GM19455 (cell line): ENCODE measurements around the gene RDH14.

Experiments
- ATAC-seq: cut with Tn5 transposase; IDR thresholded peaks from one replicate; pipeline ENCODE4 v1.9.1; 2021; ENCODE audit not compliant: unreplicated experiment

The RDH14 gene

GRCh38 chr2:18560031-18560796 lies at the start of gene RDH14:
Gene RDH14 (minus strand): TSS chr2:18560653. CDS start chr2:18560572, 81 bp downstream.
- ATAC-seq = peak; percentile 97

- ATAC-seq = no peak
These were observed 49.6 kb upstream of the RDH14 start for GRCh38 chr2:18610090-18610489.

GRCh38 chr2:18605115-18605514 lies 44.7 kb upstream of the RDH14 start:
- ATAC-seq = peak; percentile 81

GRCh38 chr2:18604531-18604885 lies 44.1 kb upstream of the RDH14 start:
- no peak for ATAC-seq

GRCh38 chr2:18603854-18604530 lies 43.5 kb upstream of the RDH14 start:
- ATAC-seq = no peak

- no peak for ATAC-seq
These were observed 41.8 kb upstream of the RDH14 start for GRCh38 chr2:18602298-18602697.

GRCh38 chr2:18600255-18600613 lies 39.8 kb upstream of the RDH14 start:
- peak; percentile 49 for ATAC-seq

- no peak for ATAC-seq
These were observed 39.2 kb upstream of the RDH14 start for GRCh38 chr2:18599509-18600254.

- no peak for ATAC-seq
These were observed 38.5 kb upstream of the RDH14 start for GRCh38 chr2:18598848-18599484.

- ATAC-seq = no peak
These were observed 37.2 kb upstream of the RDH14 start for GRCh38 chr2:18597618-18598017.

GRCh38 chr2:18596993-18597392 lies 36.5 kb upstream of the RDH14 start:
- ATAC-seq = no peak

- no peak for ATAC-seq
These were observed 33.0 kb upstream of the RDH14 start for GRCh38 chr2:18593496-18593895.

GRCh38 chr2:18592372-18592771 lies 31.9 kb upstream of the RDH14 start:
- no peak for ATAC-seq

- no peak for ATAC-seq
These were observed 28.9 kb upstream of the RDH14 start, which contains the start of gene NT5C1B for GRCh38 chr2:18589354-18589753. Gene NT5C1B (minus strand): TSS chr2:18589569. CDS start chr2:18589468, 101 bp downstream.

- no peak for ATAC-seq
These were observed 28.3 kb upstream of the RDH14 start for GRCh38 chr2:18588802-18589201.

- no peak for ATAC-seq
These were observed 27.6 kb upstream of the RDH14 start for GRCh38 chr2:18588049-18588448.

- ATAC-seq = no peak
These were observed 25.1 kb upstream of the RDH14 start for GRCh38 chr2:18585526-18585925.

GRCh38 chr2:18584608-18584954 lies 24.1 kb upstream of the RDH14 start:
- no peak for ATAC-seq

GRCh38 chr2:18583905-18584607 lies 23.6 kb upstream of the RDH14 start:
- ATAC-seq = no peak

GRCh38 chr2:18580606-18581005 lies 20.2 kb upstream of the RDH14 start:
- ATAC-seq = no peak

GRCh38 chr2:18578033-18578432 lies 17.6 kb upstream of the RDH14 start:
- ATAC-seq = no peak
